Testis (tissue), 3 donors: Measurements from ENCODE around the gene MMP25. TPM values are rescaled to one million over a fixed set of nuclear protein-coding genes. Genes with fewer than 3 reads are reported as not detected.

Experiments used
- DNase-seq: peaks from one replicate; pipeline ENCODE4 v3.0.0-alpha.2; 2019
- H3K27ac ChIP-seq, 2 donors: fragments of 200-600 bp; sonication (generic); one replicate each; pipeline ENCODE4 v1.5.1; 2019
- H3K27me3 ChIP-seq: fragments of 200-600 bp; sonication (generic); one replicate; pipeline ENCODE4 v1.5.1; 2019
- H3K36me3 ChIP-seq: fragments of 200-600 bp; sonication (generic); one replicate; pipeline ENCODE4 v1.5.1; 2017; ENCODE audit warnings: low read depth; ENCODE audit errors: missing control alignments
- H3K4me1 ChIP-seq: fragments of 200-600 bp; sonication (generic); one replicate; pipeline ENCODE4 v1.5.1; 2019
- H3K4me3 ChIP-seq, 2 donors: fragments of 200-600 bp; sonication (generic); one replicate each; pipeline ENCODE4 v1.5.1; 2017 to 2019
- H3K9me3 ChIP-seq: fragments of 200-600 bp; sonication (generic); one replicate; pipeline ENCODE4 v1.5.1; 2017
- CTCF ChIP-seq, 3 experiments: fragments of 450-650 bp in 2 of 3; fragments of 200-600 bp in 1 of 3; sonication (generic) in 1 of 3; IDR thresholded peaks; one replicate each; pipeline ENCODE4 v1.5.1; 2016 to 2019; ENCODE audit warnings: antibody characterized with exemption in 3 of 3, mild to moderate bottlenecking in 2 of 3, moderate library complexity in 1 of 3
- POLR2A ChIP-seq: fragments of 450-650 bp; IDR thresholded peaks from one replicate; pipeline ENCODE4 v1.6.1; 2017; ENCODE audit warnings: antibody characterized with exemption, mild to moderate bottlenecking, moderate library complexity
- WGBS, 2 donors: methylation state at CpG; one replicate each; pipeline ENCODE4 v1.1.5; 2018; 5-methylcytosine and 5-hydroxymethylcytosine counted together
- intact Hi-C: fragments of 100-400 bp; cut with DNase I; formaldehyde crosslinking; loops from one replicate; pipeline ENCODE4 v1.15.1; 2023; ENCODE audit warnings: low total_unique reads
- polyA plus RNA-seq: library from polyadenylated mRNA; stranded (reverse); fragments of 350-450 nt; fragmentation: Illumina TruSeq; extraction: RNeasy Lipid Tissue Mini Kit (QIAGEN cat#74804); gene quantifications from one replicate; pipeline ENCODE4 v1.2.3, GENCODE V29; 2014; ENCODE audit warnings: low read depth, low replicate concordance; ENCODE audit not compliant: insufficient read depth
- small RNA-seq, 2 donors: library from RNA; depleted of rRNA; stranded (forward); fragments of <200 nt; gene quantifications; one replicate each; pipeline ENCODE3, GENCODE V24; 2016
- total RNA-seq, 2 donors: library from RNA; depleted of rRNA; stranded (reverse); fragments of >200 nt; gene quantifications; one replicate each; pipeline ENCODE4 v1.2.3, GENCODE V29; 2016

MMP25 gene
- total and polyA plus RNA-seq, 3 donors from 2014 or later = 0.53 to 1.5 (median 0.62) TPM

GRCh38 chr16:3101841-3102470, 55.6 kb downstream of the MMP25 start:
- 23 to 59% methylated on average over 27 of the region's 27 CpGs for WGBS, 2 donors
- H3K4me1 ChIP-seq = peaks cover 8% of the 10 kb centered on the region
- no peak for DNase-seq
- H3K4me3 ChIP-seq = no peak overlapping the region
- H3K36me3 ChIP-seq = no peaks in the 10 kb centered on the region
- H3K27ac ChIP-seq = peak overlapping the region in 1 of 2 donors; percentile 29
- no peak for TF ChIP-seq POLR2A
- no peak for TF ChIP-seq CTCF (IDR thresholded peaks at IDR 0.05)
- H3K27me3 ChIP-seq = no peaks in the 10 kb centered on the region
- H3K9me3 ChIP-seq = no peaks in the 10 kb centered on the region
- intact Hi-C loops = no loop called here

GRCh38 chr16:3106205-3106928, 60.0 kb downstream of the MMP25 start:
- 0 to 3% methylated on average over 43 to 48 of the region's 74 CpGs for WGBS, 2 donors
- Histone ChIP-seq H3K4me1 (peaks cover 3% of the 10 kb centered on the region), H3K9me3 (no peaks in the 10 kb centered on the region), H3K27me3 (no peaks in the 10 kb centered on the region), H3K36me3 (no peaks in the 10 kb centered on the region), H3K4me3 (peak overlapping the region; percentile 50 to 89), H3K27ac (peak overlapping the region; percentile 62 to 78)
- DNase-seq = peak; percentile 94
- intact Hi-C loops = no loop called here
- TF ChIP-seq POLR2A (no peak), CTCF (IDR thresholded peaks at IDR 0.05) (no peak)

Small RNA genes lying within 50 kb of the gene (small RNA-seq; reads per million reads assigned to genes)
- 0 to 0.09 reads per million in 2 donors for gene RNU1-22P

Other genes with a start within 250 kb of the MMP25 start
- 1 to 10 TPM in 1 of 2 donors, under 1 TPM in 1; 0.43 to 2.1 TPM for gene PRSS41, start 248.1 kb upstream of the MMP25 start, total RNA-seq
- 0.88 TPM for gene PRSS41, start 248.1 kb upstream of the MMP25 start, polyA plus RNA-seq
- gene PRSS21, start 229.3 kb upstream of the MMP25 start, total RNA-seq = 100 to 1,000 TPM in 1 of 2 donors, 10 to 100 TPM in 1; 62.5 to 130 TPM
- 153 TPM for gene PRSS21, start 229.3 kb upstream of the MMP25 start, polyA plus RNA-seq
- 1 to 10 TPM; 1.7 to 3.5 TPM for gene ZG16B, start 216.3 kb upstream of the MMP25 start, total RNA-seq
- 1.8 TPM for gene ZG16B, start 216.3 kb upstream of the MMP25 start, polyA plus RNA-seq
- not detected for gene PRSS22, start 188.4 kb upstream of the MMP25 start, total RNA-seq
- gene PRSS22, start 188.4 kb upstream of the MMP25 start, polyA plus RNA-seq = 0.38 TPM
- 10 to 100 TPM; 96.1 to 96.5 TPM for gene FLYWCH2, start 163.3 kb upstream of the MMP25 start, total RNA-seq
- 42.3 TPM for gene FLYWCH2, start 163.3 kb upstream of the MMP25 start, polyA plus RNA-seq
- 10 to 100 TPM; 26.7 to 31.0 TPM for gene FLYWCH1, start 134.6 kb upstream of the MMP25 start, total RNA-seq
- 12.5 TPM for gene FLYWCH1, start 134.6 kb upstream of the MMP25 start, polyA plus RNA-seq
- 1 to 10 TPM; 1.7 TPM for gene KREMEN2, start 82.3 kb upstream of the MMP25 start, total RNA-seq
- gene KREMEN2, start 82.3 kb upstream of the MMP25 start, polyA plus RNA-seq = 0.86 TPM
- 1 to 10 TPM; 6.4 to 7.1 TPM for gene PAQR4, start 77.2 kb upstream of the MMP25 start, total RNA-seq
- gene PAQR4, start 77.2 kb upstream of the MMP25 start, polyA plus RNA-seq = 6.2 TPM
- gene PKMYT1, start 66.1 kb upstream of the MMP25 start, total RNA-seq = 100 to 1,000 TPM in 1 of 2 donors, 10 to 100 TPM in 1; 76.4 to 146 TPM
- gene PKMYT1, start 66.1 kb upstream of the MMP25 start, polyA plus RNA-seq = 119 TPM
- under 1 TPM; 0.37 to 0.39 TPM for gene CLDN9, start 33.6 kb upstream of the MMP25 start, total RNA-seq
- gene CLDN9, start 33.6 kb upstream of the MMP25 start, polyA plus RNA-seq = 0.34 TPM
- under 1 TPM; 0.55 to 0.74 TPM for gene CLDN6, start 28.4 kb upstream of the MMP25 start, total RNA-seq
- 0.70 TPM for gene CLDN6, start 28.4 kb upstream of the MMP25 start, polyA plus RNA-seq
- gene TNFRSF12A, start 26.2 kb upstream of the MMP25 start, total RNA-seq = 10 to 100 TPM; 16.8 to 33.4 TPM
- gene TNFRSF12A, start 26.2 kb upstream of the MMP25 start, polyA plus RNA-seq = 12.8 TPM
- gene HCFC1R1, start 22.6 kb upstream of the MMP25 start, total RNA-seq = 10 to 100 TPM; 30.2 to 39.4 TPM
- gene HCFC1R1, start 22.6 kb upstream of the MMP25 start, polyA plus RNA-seq = 94.5 TPM
- gene THOC6, start 22.5 kb upstream of the MMP25 start, total RNA-seq = 10 to 100 TPM; 17.3 to 27.3 TPM
- 19.6 TPM for gene THOC6, start 22.5 kb upstream of the MMP25 start, polyA plus RNA-seq
- gene BICDL2, start 9.6 kb upstream of the MMP25 start, total RNA-seq = 1 to 10 TPM in 1 of 2 donors, under 1 TPM in 1; 0.37 to 1.3 TPM
- gene BICDL2, start 9.6 kb upstream of the MMP25 start, polyA plus RNA-seq = 0.29 TPM
- gene IL32, start 19.1 kb downstream of the MMP25 start, total RNA-seq = 10 to 100 TPM; 27.1 to 33.0 TPM
- gene IL32, start 19.1 kb downstream of the MMP25 start, polyA plus RNA-seq = 62.2 TPM
- under 1 TPM; 0.79 to 0.93 TPM for gene ZSCAN10, start 52.7 kb downstream of the MMP25 start, total RNA-seq
- gene ZSCAN10, start 52.7 kb downstream of the MMP25 start, polyA plus RNA-seq = 0.91 TPM
- 10 to 100 TPM in 1 of 2 donors, 1 to 10 TPM in 1; 9.8 to 19.4 TPM for gene ZNF205, start 66.0 kb downstream of the MMP25 start, total RNA-seq
- gene ZNF205, start 66.0 kb downstream of the MMP25 start, polyA plus RNA-seq = 5.5 TPM
- gene ZNF213, start 88.5 kb downstream of the MMP25 start, total RNA-seq = 10 to 100 TPM; 43.1 to 57.3 TPM
- 46.8 TPM for gene ZNF213, start 88.5 kb downstream of the MMP25 start, polyA plus RNA-seq
- not detected for gene OR1F1, start 141.6 kb downstream of the MMP25 start, total RNA-seq
- not detected for gene OR1F1, start 141.6 kb downstream of the MMP25 start, polyA plus RNA-seq
- 10 to 100 TPM; 45.2 to 48.3 TPM for gene ZNF200, start 188.6 kb downstream of the MMP25 start, total RNA-seq
- 41.9 TPM for gene ZNF200, start 188.6 kb downstream of the MMP25 start, polyA plus RNA-seq
- 1 to 10 TPM; 5.2 to 5.7 TPM for gene MEFV, start 210.1 kb downstream of the MMP25 start, total RNA-seq
- 2.6 TPM for gene MEFV, start 210.1 kb downstream of the MMP25 start, polyA plus RNA-seq
- gene ZNF263, start 236.9 kb downstream of the MMP25 start, total RNA-seq = 10 to 100 TPM; 47.3 to 58.3 TPM
- gene ZNF263, start 236.9 kb downstream of the MMP25 start, polyA plus RNA-seq = 44.7 TPM